ENCODE measurements around the gene FAM24B.
"Not testable (repeated sequence)": the region's sequence is repeated elsewhere in the genome, so short reads cannot be mapped to it uniquely, and the experiment has no call there.

FAM24B gene

GRCh38 chr10:122879339-122880273 is at the start of gene FAM24B:
Gene FAM24B (minus strand): TSS chr10:122879581. CDS start chr10:122850515, 29,066 bp downstream.
- peak; percentile 99 for DNase-seq (ENCODE audit: low spot score)

- DNase-seq (ENCODE audit: low spot score): no peak
These were observed 36.3 kb upstream of the FAM24B start for GRCh38 chr10:122915700-122916099.

GRCh38 chr10:122911889-122912484 is 32.6 kb upstream of the FAM24B start:
- peak; percentile 77 for DNase-seq (ENCODE audit: low spot score)

- no peak for DNase-seq (ENCODE audit: low spot score)
These were observed 30.9 kb upstream of the FAM24B start, which contains the start of gene FAM24A for GRCh38 chr10:122910310-122910709. Gene FAM24A (plus strand): TSS chr10:122910610. CDS start chr10:122911635, 1,025 bp downstream.

- not testable (repeated sequence) for DNase-seq (ENCODE audit: low spot score)
These were observed 24.5 kb upstream of the FAM24B start for GRCh38 chr10:122903861-122904260.

- no peak for DNase-seq (ENCODE audit: low spot score)
These were observed 15.0 kb upstream of the FAM24B start for GRCh38 chr10:122894261-122894944.

- DNase-seq (ENCODE audit: low spot score): no peak
These were observed 4.8 kb upstream of the FAM24B start for GRCh38 chr10:122884166-122884565.

GRCh38 chr10:122882766-122883165 is 3.4 kb upstream of the FAM24B start:
- no peak for DNase-seq (ENCODE audit: low spot score)

- no peak for DNase-seq (ENCODE audit: low spot score)
These were observed 512 bp downstream of the FAM24B start for GRCh38 chr10:122878799-122879338.

- no peak for DNase-seq (ENCODE audit: low spot score)
These were observed 2.1 kb downstream of the FAM24B start for GRCh38 chr10:122877264-122877663.

GRCh38 chr10:122876467-122876855 is 2.9 kb downstream of the FAM24B start:
- DNase-seq (ENCODE audit: low spot score): no peak

GRCh38 chr10:122875843-122876466 is 3.4 kb downstream of the FAM24B start:
- DNase-seq (ENCODE audit: low spot score): no peak

GRCh38 chr10:122871947-122872346 is 7.4 kb downstream of the FAM24B start:
- not testable (repeated sequence) for DNase-seq (ENCODE audit: low spot score)

- DNase-seq (ENCODE audit: low spot score): not testable (repeated sequence)
These were observed 10.6 kb downstream of the FAM24B start for GRCh38 chr10:122868768-122869167.

- DNase-seq (ENCODE audit: low spot score): not testable (repeated sequence)
These were observed 12.5 kb downstream of the FAM24B start for GRCh38 chr10:122866757-122867482.

- peak; percentile 42 for DNase-seq (ENCODE audit: low spot score)
These were observed 14.5 kb downstream of the FAM24B start for GRCh38 chr10:122864901-122865300.

- no peak for DNase-seq (ENCODE audit: low spot score)
These were observed 15.2 kb downstream of the FAM24B start for GRCh38 chr10:122864194-122864592.

- DNase-seq (ENCODE audit: low spot score): no peak
These were observed 15.9 kb downstream of the FAM24B start for GRCh38 chr10:122863216-122864193.

GRCh38 chr10:122861711-122862161 is 17.6 kb downstream of the FAM24B start:
- peak; percentile 63 for DNase-seq (ENCODE audit: low spot score)

GRCh38 chr10:122859527-122859926 is 19.9 kb downstream of the FAM24B start:
- DNase-seq (ENCODE audit: low spot score): no peak

Data from AG20443 (cell line).